Body of pancreas (tissue), 4 donors: ENCODE data around the gene KIAA1328.

Experiments
- POLR2A ChIP-seq, 3 donors: fragments of 450-650 bp; IDR thresholded peaks; one replicate each; pipeline ENCODE4 v1.6.1; 2016; ENCODE audit warnings: antibody characterized with exemption in 3 of 3, mild to moderate bottlenecking in 2 of 3
- TF ChIP-seq, protein P1 (sequence below), 7 experiments: fragments of 450-650 bp in 4 of 7; fragments of 200-600 bp in 3 of 7; sonication (generic) in 3 of 7; IDR thresholded peaks; one replicate each; pipeline ENCODE4 v1.5.1; 2016 to 2019; ENCODE audit warnings: antibody characterized with exemption in 7 of 7

DNA sequence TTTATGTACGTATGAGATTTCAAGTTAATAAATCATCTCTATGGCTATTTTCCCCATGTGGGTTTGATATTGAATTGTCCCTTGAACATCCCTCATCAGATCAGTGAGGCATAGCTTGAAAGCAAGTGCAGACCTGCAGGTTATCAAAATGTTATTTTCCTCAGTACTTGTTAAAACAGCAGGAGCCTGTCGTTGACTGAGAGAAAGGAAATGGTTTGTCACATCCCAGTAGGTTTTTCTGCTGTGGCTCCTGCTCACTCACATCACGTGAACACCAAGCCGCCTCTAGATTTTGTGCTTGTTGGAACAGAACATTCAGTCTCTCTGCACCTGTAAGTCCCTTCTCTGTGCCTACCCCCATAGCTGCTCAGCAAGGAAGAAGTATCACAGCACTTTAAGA lies 396.4 kb downstream of the KIAA1328 start:
- TF ChIP-seq, protein P1, sequence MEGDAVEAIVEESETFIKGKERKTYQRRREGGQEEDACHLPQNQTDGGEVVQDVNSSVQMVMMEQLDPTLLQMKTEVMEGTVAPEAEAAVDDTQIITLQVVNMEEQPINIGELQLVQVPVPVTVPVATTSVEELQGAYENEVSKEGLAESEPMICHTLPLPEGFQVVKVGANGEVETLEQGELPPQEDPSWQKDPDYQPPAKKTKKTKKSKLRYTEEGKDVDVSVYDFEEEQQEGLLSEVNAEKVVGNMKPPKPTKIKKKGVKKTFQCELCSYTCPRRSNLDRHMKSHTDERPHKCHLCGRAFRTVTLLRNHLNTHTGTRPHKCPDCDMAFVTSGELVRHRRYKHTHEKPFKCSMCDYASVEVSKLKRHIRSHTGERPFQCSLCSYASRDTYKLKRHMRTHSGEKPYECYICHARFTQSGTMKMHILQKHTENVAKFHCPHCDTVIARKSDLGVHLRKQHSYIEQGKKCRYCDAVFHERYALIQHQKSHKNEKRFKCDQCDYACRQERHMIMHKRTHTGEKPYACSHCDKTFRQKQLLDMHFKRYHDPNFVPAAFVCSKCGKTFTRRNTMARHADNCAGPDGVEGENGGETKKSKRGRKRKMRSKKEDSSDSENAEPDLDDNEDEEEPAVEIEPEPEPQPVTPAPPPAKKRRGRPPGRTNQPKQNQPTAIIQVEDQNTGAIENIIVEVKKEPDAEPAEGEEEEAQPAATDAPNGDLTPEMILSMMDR (IDR thresholded peaks at IDR 0.05): no peak
- TF ChIP-seq POLR2A (IDR thresholded peaks at IDR 0.05): no peak
